GM19467 (cell line): ENCODE results near the gene TAF9.
"Not testable (repeated sequence)": the region's sequence is repeated elsewhere in the genome, so short reads cannot be mapped to it uniquely, and the experiment has no call there.

Source experiments
- ATAC-seq: cut with Tn5 transposase; IDR thresholded peaks from one replicate; pipeline ENCODE4 v1.9.1; 2021; ENCODE audit warnings: mild to moderate bottlenecking, moderate library complexity; ENCODE audit not compliant: unreplicated experiment

TAF9 gene, protein sequence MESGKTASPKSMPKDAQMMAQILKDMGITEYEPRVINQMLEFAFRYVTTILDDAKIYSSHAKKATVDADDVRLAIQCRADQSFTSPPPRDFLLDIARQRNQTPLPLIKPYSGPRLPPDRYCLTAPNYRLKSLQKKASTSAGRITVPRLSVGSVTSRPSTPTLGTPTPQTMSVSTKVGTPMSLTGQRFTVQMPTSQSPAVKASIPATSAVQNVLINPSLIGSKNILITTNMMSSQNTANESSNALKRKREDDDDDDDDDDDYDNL

GRCh38 chr5:69369340-69370121 is at the start of gene TAF9, which contains the start of the genes AK6 and RAD17:
Gene TAF9, minus strand, starts transcription at chr5:69369520. Its CDS starts 3,783 bp downstream, at chr5:69365737.
Gene AK6, minus strand, starts transcription at chr5:69369520. Its CDS starts 30 bp downstream, at chr5:69369490.
Gene RAD17, plus strand, starts transcription at chr5:69369818. Its CDS starts 2,391 bp downstream, at chr5:69372209.
- ATAC-seq = peak; percentile 86

- no peak for ATAC-seq
Observed at GRCh38 chr5:69418554-69418953, 49.2 kb upstream of the TAF9 start.

DNA sequence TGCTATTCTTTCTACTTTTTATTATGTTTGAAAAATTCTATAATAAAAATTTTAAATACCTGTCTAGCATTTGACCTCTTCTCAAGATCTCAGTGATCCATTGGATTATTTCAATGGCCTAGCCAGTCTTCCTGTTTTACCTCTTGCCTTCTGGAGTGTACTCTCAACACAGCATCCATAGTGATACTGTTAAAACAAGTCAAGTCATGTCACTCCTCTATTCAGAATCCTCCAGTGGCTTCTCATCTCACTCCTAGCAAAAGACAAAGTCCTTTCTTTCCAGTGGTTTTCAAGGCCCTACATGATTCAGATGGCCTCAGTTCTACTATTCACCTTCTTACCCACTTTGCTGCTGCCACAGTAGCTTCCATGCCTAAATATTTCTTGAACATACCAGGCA is 47.4 kb upstream of the TAF9 start:
- no peak for ATAC-seq

- ATAC-seq = no peak
Observed at GRCh38 chr5:69416180-69416579, 46.9 kb upstream of the TAF9 start.

- no peak for ATAC-seq
Observed at GRCh38 chr5:69415584-69415958, 46.3 kb upstream of the TAF9 start.

GRCh38 chr5:69414885-69415583 is 45.7 kb upstream of the TAF9 start, which contains the start of gene MARVELD2:
Gene MARVELD2, plus strand, starts transcription at chr5:69415116. Its CDS starts 4,270 bp downstream, at chr5:69419386.
- peak; percentile 71 for ATAC-seq

GRCh38 chr5:69404659-69405330 is 35.5 kb upstream of the TAF9 start:
- ATAC-seq = no peak

DNA sequence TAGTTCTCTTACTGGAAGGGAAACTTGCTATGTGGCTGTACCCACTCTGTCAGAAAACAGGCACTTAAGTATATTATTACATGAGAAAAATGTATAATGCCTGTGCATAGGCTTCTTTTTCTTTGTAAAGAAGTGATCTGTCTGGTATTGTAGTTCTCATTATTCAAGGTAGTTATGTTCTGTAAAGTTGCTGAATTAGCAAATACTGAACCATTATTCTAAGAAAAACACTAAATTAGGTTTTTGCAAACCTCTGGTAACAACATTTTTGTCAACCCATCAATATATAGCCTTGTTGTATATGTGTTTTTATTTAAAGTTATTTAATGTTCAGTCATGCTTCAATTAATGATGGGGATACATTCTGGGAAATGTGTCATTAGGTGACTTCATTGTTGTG is 9.1 kb upstream of the TAF9 start:
- ATAC-seq = no peak

DNA sequence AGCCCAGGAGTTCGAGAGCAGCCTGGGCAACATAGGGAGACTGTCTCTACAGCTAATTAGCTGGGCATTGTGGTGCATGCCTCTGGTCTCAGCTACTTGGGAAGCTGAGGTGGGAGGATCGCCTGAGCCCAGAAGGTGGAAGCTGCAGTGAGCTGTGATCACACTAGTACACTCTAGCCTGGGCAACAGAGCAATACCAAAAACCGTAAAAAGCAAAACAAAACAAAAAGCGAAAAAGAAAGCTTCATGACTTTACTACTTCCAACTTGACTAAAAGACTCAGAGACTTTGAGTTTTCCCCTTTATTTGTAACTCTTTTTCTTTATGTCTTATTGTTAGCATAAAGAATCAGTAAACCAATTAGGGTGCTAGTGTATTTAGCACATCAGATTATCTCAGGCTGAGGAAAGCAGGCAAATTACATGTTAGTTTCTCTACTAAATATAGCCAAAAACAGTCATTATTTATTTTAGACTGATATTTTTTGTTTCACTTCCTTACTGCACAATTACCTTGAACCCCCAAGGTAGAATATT is 5.7 kb upstream of the TAF9 start:
- peak; percentile 67 for ATAC-seq

DNA sequence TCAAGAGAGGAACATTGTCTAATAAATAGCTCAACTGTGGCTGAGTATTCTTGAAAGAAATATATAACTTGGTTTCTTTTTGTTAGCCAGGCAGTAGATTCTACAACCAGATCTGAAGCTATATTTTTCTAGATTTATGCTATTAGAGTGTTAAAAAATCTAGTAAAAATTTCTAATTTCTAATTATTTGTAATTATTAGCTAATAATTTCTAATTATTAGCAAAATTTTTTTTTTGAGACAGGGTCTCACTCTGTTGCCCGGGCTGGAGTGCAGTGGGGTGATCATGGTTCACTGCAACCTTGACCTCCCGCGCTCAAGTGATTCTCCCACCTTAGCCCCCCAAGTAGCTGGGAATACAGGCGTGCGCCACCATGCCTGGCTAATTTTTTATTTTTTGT is 3.1 kb upstream of the TAF9 start:
- ATAC-seq = no peak

- ATAC-seq = not testable (repeated sequence)
Observed at GRCh38 chr5:69370335-69370734, 1.0 kb upstream of the TAF9 start.

DNA sequence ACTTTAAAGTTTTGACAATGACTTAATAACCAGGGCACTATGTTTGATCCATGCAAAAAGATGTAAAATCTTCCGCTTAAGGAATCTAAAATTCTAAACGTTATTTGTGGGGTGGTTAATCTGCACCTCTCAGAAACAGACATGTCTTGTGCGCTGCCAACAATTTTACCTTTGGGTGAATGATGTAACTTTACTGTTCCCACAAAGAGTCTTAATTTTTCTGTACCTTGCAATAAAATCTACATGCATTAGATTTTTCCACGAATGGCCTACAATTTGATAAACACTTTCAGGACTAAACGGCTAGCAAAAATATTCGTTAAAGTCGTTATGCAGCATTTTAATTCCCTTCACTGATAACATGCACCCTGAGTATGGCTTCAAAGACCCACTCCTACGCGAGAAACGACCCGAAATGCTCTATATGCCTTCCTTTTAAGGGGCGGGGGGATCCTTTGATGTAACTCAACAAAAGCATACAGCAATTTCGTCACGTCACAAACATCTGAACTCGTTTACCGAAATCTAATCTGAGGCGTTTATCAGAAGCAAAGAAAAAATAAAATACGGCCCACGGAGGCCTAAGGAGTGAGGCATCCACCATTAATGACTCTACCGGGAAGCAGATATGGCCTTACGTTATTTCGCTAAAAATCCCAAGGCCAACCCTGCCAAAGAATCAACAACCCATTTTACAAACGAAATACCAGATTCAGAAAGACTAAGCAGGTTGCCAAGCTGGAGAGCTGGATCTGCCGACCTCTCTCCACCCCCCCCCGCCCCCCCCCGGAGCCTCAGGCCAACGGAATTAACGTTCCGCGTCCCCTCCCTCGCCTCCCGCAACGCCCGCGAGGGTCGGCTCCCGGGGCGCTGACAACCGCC is 621 bp downstream of the TAF9 start:
- no peak for ATAC-seq

GRCh38 chr5:69367697-69368279 is 1.5 kb downstream of the TAF9 start:
- no peak for ATAC-seq

GRCh38 chr5:69364850-69365249 is 4.5 kb downstream of the TAF9 start:
- ATAC-seq = no peak

DNA sequence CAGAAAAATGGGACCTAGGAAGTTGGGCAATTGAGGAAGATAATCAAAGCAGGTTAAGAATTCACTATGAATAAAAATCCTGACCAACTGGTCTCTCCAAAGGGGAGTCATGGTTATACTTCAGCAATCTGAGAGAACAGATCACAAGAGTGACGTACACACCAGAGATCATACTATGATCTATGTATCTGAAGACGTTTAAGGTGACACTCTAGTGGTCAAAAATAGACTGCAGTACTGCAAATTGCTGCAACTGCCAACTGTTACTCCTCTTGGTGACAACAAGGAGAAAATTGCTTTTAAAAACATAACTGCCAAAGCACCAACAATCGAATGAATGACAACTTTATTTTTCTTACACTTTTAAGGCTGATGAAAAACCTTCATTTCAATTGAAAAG is 4.9 kb downstream of the TAF9 start:
- no peak for ATAC-seq

DNA sequence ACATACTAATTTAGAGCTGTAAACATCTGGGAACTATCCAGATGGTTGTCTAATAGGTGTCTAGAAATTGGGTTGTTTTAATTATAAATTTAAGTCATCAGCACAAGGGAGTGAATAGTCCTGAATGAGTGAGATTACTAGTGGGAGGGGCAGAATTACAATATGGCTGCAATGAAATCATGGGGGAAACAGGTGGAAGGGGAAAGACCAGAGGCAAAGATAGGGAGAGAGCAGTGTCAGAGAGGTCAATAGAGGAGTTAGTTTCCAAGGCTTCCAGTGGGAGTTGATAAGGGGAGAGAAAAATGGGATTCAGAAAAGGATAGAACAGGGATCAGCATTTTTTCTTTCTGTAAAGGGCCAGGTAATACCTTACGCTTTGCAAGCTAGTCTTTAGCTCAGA is 8.9 kb downstream of the TAF9 start:
- no peak for ATAC-seq

- no peak for ATAC-seq
Observed at GRCh38 chr5:69359699-69360098, 9.6 kb downstream of the TAF9 start.

GRCh38 chr5:69350664-69351063 is 18.7 kb downstream of the TAF9 start:
- ATAC-seq = no peak

DNA sequence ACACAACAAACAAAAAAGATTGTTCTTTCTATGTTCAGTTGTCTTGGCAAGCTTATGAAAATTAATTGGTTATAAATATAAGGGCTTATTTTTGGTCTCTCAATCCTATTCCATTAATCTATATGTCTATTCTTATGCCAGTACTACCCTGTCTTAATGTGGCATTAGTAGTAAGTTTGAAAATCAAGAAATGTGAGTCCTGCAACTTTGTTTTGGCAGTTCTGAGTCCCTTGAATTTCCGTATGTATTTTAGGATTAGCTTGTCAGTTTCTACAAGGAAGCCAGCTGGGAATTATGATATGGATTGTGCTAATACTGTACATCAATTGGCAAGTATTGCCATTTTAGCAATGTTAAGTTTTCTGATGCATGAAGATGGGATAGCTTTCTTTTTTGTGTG is 26.2 kb downstream of the TAF9 start:
- ATAC-seq = no peak
